K562 (cell line): ENCODE results near the gene LMBR1. TPM values are rescaled to one million over a fixed set of nuclear protein-coding genes. Genes with fewer than 3 reads are reported as not detected.
A peak's percentile ranks its signal among the peaks of the same experiment; 100 is the strongest.
"Not testable (repeated sequence)": the region's sequence is repeated elsewhere in the genome, so short reads cannot be mapped to it uniquely, and the experiment has no call there.

Experiments
- ATAC-seq: fragments of 200-7000 bp; cut with Tn5 transposase; 3 replicates; pipeline ENCODE4 v1.9.1; 2020; ENCODE audit warnings: moderate library complexity
- BruUV-seq: library from RNA; stranded (reverse); fragments of 400-500 nt; replicated peaks from 2 replicates; lab custom pipeline; 2021; lab: Mats Ljungman, UMichigan
- CTCF ChIA-PET: fragments of 300-600 bp; formaldehyde crosslinking; extraction: SDS; loops from one replicate; lab custom pipeline; 2021; ENCODE audit warnings: low intra/inter-chr PET ratio; lab: Yijun Ruan, JAX
- POLR2A ChIA-PET: fragments of 300-600, 350-650 bp; sonication (Branson Sonifier 250); formaldehyde crosslinking; extraction: SDS; loops from one replicate; lab custom pipeline; 2021; ENCODE audit warnings: antibody characterized with exemption, inconsistent platforms; lab: Yijun Ruan, JAX
- DNase-seq, 4 experiments: peaks; one replicate each; pipeline versions ENCODE4 v3.0.0 to v3.0.0-alpha.2; 2011 to 2018; ENCODE audit warnings: low spot score in 3 of 4, mixed read lengths in 3 of 4; ENCODE audit errors: extremely low read depth in 1 of 4
- FAIRE-seq: peaks from 2 replicates; lab custom pipeline; 2011; peaks lifted over from hg19 to GRCh38; lab: Jason Lieb, UNC
- H2AFZ ChIP-seq: 2 replicates; pipeline ENCODE4 v1.6.0; 2011; ENCODE audit warnings: low read depth, low read length, control low read depth, inconsistent platforms
- H3K27ac ChIP-seq: fragments of 200-600 bp; 3 replicates; pipeline ENCODE4 v1.8.0; 2011; ENCODE audit warnings: low read depth, mild to moderate bottlenecking, control low read depth, inconsistent platforms, low read length, moderate library complexity, mixed read lengths; ENCODE audit errors: extremely low read depth
- H3K27me3 ChIP-seq, 2 experiments: fragments of 300-600 bp in 1 of 2; 2 replicates in 1 of 2; 3 replicates in 1 of 2; pipeline versions ENCODE4 v1.6.0 to v1.8.0; 2011; ENCODE audit warnings: inconsistent platforms in 2 of 2, low read length in 2 of 2, mild to moderate bottlenecking in 1 of 2, mixed read lengths in 1 of 2, moderate library complexity in 1 of 2; ENCODE audit not compliant: control insufficient read depth in 2 of 2, insufficient read depth in 2 of 2
- H3K36me3 ChIP-seq: fragments of 300-600 bp; 3 replicates; pipeline ENCODE4 v1.8.0; 2011; ENCODE audit warnings: mild to moderate bottlenecking, low read length, inconsistent platforms; ENCODE audit not compliant: control insufficient read depth, insufficient read depth
- H3K4me1 ChIP-seq, 2 experiments: fragments of 200-600 bp in 1 of 2; replicated peaks in 1 of 2; 2 replicates in 1 of 2; 3 replicates in 1 of 2; pipeline versions ENCODE4 v1.5.1 to v1.8.0; 2011; ENCODE audit warnings: inconsistent platforms in 2 of 2, low read length in 2 of 2, mild to moderate bottlenecking in 1 of 2, mixed read lengths in 1 of 2, moderate library complexity in 1 of 2; ENCODE audit not compliant: control insufficient read depth in 2 of 2, insufficient read depth in 2 of 2
- H3K4me2 ChIP-seq: 2 replicates; pipeline ENCODE4 v1.6.1; 2011; ENCODE audit warnings: low read length, control low read depth, inconsistent platforms, mixed read lengths; ENCODE audit not compliant: insufficient read depth
- H3K4me3 ChIP-seq: fragments of 200-600 bp; sonication (generic), shearing (Covaris generic); 2 replicates; pipeline ENCODE4 v1.5.1; 2016; ENCODE audit warnings: control low read depth, inconsistent platforms
- H3K79me2 ChIP-seq: fragments of 200-600 bp; 3 replicates; pipeline ENCODE4 v1.8.0; 2011; ENCODE audit warnings: low read length, inconsistent platforms; ENCODE audit not compliant: control insufficient read depth, insufficient read depth
- H3K9ac ChIP-seq, 2 experiments: 2 replicates each; pipeline versions ENCODE4 v1.6.0 to v1.6.1; 2011; ENCODE audit warnings: low read depth in 2 of 2, low read length in 2 of 2, control low read depth in 1 of 2, inconsistent platforms in 1 of 2, mild to moderate bottlenecking in 1 of 2, mixed read lengths in 1 of 2; ENCODE audit not compliant: insufficient read depth in 1 of 2
- H3K9me1 ChIP-seq: one replicate; pipeline ENCODE4 v1.6.0; 2011; ENCODE audit warnings: inconsistent platforms, mild to moderate bottlenecking, low read length, moderate library complexity; ENCODE audit not compliant: control insufficient read depth, insufficient read depth
- H3K9me3 ChIP-seq: replicated peaks from 2 replicates; pipeline ENCODE4 v1.5.1; 2011; ENCODE audit warnings: low read depth, low read length, inconsistent platforms; ENCODE audit not compliant: control insufficient read depth, insufficient read depth
- H4K20me1 ChIP-seq: replicated peaks from 2 replicates; pipeline ENCODE4 v1.6.1; 2011; ENCODE audit warnings: low read length, inconsistent platforms, mixed read lengths; ENCODE audit not compliant: control insufficient read depth, insufficient read depth
- CBX1 ChIP-seq: sonication (generic); IDR thresholded peaks from 2 replicates; pipeline ENCODE4 v1.6.1; 2016; ENCODE audit warnings: antibody characterized with exemption, low read depth, mild to moderate bottlenecking
- CBX3 ChIP-seq, 2 experiments: IDR thresholded peaks; 1 replicate in 1 of 2; 2 replicates in 1 of 2; pipeline ENCODE4 v1.6.1; 2012; ENCODE audit warnings: inconsistent platforms in 2 of 2, low read length in 2 of 2, borderline replicate concordance in 1 of 2, control low read depth in 1 of 2
- CC2D1A ChIP-seq: fragments of 450-650 bp; IDR thresholded peaks from 2 replicates; pipeline ENCODE4 v1.6.1; 2017; ENCODE audit warnings: mild to moderate bottlenecking
- TRIM24 ChIP-seq, 2 experiments: fragments of 450-650 bp; IDR thresholded peaks; 2 replicates each; pipeline ENCODE4 v1.6.1; 2016
- ZNF431 ChIP-seq: sonication (generic); formaldehyde crosslinking; IDR thresholded peaks from 2 replicates; pipeline ENCODE4 v1.8.0; 2022; ENCODE audit warnings: mild to moderate bottlenecking, missing genetic modification reagents
- WGBS: fragments of 100-300 bp; shearing (Covaris generic); methylation state at CpG from one replicate; pipeline ENCODE4 v1.1.6; 2016; ENCODE audit warnings: low coverage, mixed read lengths; ENCODE audit not compliant: insufficient coverage; ENCODE audit errors: missing lambda C conversion rate; 5-methylcytosine and 5-hydroxymethylcytosine counted together
- in situ Hi-C: fragments of 300-500 bp; cut with MboI; formaldehyde crosslinking; loops from 4 replicates; pipeline ENCODE4 v1.15.0; 2018; ENCODE audit warnings: inconsistent platforms, mixed read lengths
- intact Hi-C: fragments of 100-400 bp; cut with micrococcal nuclease; formaldehyde crosslinking; loops from 2 replicates; pipeline ENCODE4 v1.14.2; 2022
- polyA plus RNA-seq, 8 experiments: library from polyadenylated mRNA; depleted of rRNA in 4 of 8; stranded (reverse) in 5 of 8; unstranded in 3 of 8; fragments of >200 nt; fragmentation: Nextera tagmentation in 2 of 8; fragmentation: Illumina TruSeq in 1 of 8; extraction: Ambion mirVana in 2 of 8; extraction: Trizol in 1 of 8; gene quantifications; 2 replicates each; pipeline versions ENCODE4 v1.2.1 to v1.2.3, GENCODE V29; 2011 to 2014; ENCODE audit warnings: inconsistent platforms in 1 of 8, missing spikeins in 1 of 8
- total RNA-seq, 7 experiments: library from RNA; depleted of rRNA in 6 of 7; stranded (reverse); fragments of >200 nt in 6 of 7; fragmentation: Illumina TruSeq in 2 of 7; extraction: Trizol in 2 of 7; gene quantifications; 2 replicates each; pipeline versions ENCODE4 v1.2.1 to v1.2.3, GENCODE V29; 2011 to 2021; ENCODE audit warnings: low replicate concordance in 1 of 7
- TF ChIP-seq, protein P1 (sequence below): sonication (generic); formaldehyde crosslinking; IDR thresholded peaks from 2 replicates; pipeline ENCODE4 v1.8.1; 2023; ENCODE audit warnings: mild to moderate bottlenecking, missing genetic modification reagents
- TF ChIP-seq, protein P2 (sequence below): fragments of 450-650 bp; IDR thresholded peaks from 2 replicates; pipeline ENCODE4 v1.6.1; 2018; ENCODE audit warnings: mild to moderate bottlenecking, low read depth; ENCODE audit not compliant: partially characterized antibody
- TF ChIP-seq, protein P3 (sequence below): fragments of 450-650 bp; IDR thresholded peaks from 2 replicates; pipeline ENCODE4 v1.6.1; 2016; ENCODE audit warnings: mild to moderate bottlenecking

The LMBR1 gene
- total and polyA plus RNA-seq, 9 of the 15 experiments (the other 6 are each of a cell fraction or from before 2014, with no cell fraction given) = 7.7 to 90.0 (median 59.9) TPM

DNA sequence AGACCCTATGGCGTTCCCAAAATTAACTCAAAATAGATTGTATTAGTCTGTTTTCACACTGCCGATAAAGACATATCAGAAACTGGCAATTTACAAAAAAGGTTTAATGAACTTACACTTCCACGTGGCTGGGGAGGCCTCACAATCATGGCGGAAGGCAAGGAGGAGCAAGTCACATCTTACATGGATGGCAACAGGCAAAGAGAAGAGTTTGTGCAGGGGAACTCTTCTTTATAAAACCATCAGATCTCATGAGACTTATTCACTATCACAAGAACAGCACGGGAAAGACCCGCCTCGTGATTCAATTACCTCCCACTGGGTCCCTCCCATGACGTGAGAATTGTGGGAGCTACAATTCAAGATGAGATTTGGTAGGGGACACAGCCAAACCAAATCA lies 32.9 kb downstream of the LMBR1 start:
- 94% methylated on average over 8 of the region's 8 CpGs for WGBS
- intact Hi-C loops, BruUV-seq, DNase-seq, H3K4me3 ChIP-seq, H2AFZ ChIP-seq, H3K27ac ChIP-seq, H4K20me1 ChIP-seq, H3K4me2 ChIP-seq, ATAC-seq, H3K9me1 ChIP-seq, CTCF ChIA-PET, H3K4me1 ChIP-seq, H3K27me3 ChIP-seq, in situ Hi-C loops, FAIRE-seq, H3K9ac ChIP-seq: not testable (repeated sequence)
- Histone ChIP-seq H3K36me3 (peaks cover 24% of the 10 kb centered on the region), H3K79me2 (peaks cover 58% of the 10 kb centered on the region), H3K9me3 (peaks cover 10% of the 10 kb centered on the region)
- POLR2A ChIA-PET = interaction anchor here (0.6 to 0.9 kb wide), 3 partner anchors 16 to 89 kb away, joined by 3 to 4 read pairs (median 3); no protein-coding TSS in a partner anchor
- peak; percentile 100 for TF ChIP-seq ZNF431 (CRISPR knock-in tag)
- TF ChIP-seq, protein P1, sequence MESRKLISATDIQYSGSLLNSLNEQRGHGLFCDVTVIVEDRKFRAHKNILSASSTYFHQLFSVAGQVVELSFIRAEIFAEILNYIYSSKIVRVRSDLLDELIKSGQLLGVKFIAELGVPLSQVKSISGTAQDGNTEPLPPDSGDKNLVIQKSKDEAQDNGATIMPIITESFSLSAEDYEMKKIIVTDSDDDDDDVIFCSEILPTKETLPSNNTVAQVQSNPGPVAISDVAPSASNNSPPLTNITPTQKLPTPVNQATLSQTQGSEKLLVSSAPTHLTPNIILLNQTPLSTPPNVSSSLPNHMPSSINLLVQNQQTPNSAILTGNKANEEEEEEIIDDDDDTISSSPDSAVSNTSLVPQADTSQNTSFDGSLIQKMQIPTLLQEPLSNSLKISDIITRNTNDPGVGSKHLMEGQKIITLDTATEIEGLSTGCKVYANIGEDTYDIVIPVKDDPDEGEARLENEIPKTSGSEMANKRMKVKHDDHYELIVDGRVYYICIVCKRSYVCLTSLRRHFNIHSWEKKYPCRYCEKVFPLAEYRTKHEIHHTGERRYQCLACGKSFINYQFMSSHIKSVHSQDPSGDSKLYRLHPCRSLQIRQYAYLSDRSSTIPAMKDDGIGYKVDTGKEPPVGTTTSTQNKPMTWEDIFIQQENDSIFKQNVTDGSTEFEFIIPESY = peak; percentile 76; the same call in 1 of the 2 replicates
- TF ChIP-seq, protein P2, sequence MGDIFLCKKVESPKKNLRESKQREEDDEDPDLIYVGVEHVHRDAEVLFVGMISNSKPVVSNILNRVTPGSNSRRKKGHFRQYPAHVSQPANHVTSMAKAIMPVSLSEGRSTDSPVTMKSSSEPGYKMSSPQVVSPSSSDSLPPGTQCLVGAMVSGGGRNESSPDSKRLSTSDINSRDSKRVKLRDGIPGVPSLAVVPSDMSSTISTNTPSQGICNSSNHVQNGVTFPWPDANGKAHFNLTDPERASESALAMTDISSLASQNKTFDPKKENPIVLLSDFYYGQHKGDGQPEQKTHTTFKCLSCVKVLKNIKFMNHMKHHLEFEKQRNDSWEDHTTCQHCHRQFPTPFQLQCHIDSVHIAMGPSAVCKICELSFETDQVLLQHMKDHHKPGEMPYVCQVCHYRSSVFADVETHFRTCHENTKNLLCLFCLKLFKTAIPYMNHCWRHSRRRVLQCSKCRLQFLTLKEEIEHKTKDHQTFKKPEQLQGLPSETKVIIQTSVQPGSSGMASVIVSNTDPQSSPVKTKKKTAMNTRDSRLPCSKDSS = peak; percentile 64
- TF ChIP-seq TRIM24 (IDR thresholded peaks at IDR 0.05) = 0 out of 4 replicates have a peak, but pooled peaks of 1 of the 2 experiments have one; percentile 39
- TF ChIP-seq CBX3 (IDR thresholded peaks at IDR 0.05; ENCODE audit: borderline replicate concordance in 1 of 2, low read length in 2 of 2) = peak in 1 of 2 experiments; percentile 56; a peak in 1 of 3 replicates
- TF ChIP-seq CBX1 = 0 out of 2 replicates have a peak, but pooled peaks have one; percentile 41
- TF ChIP-seq, protein P3, sequence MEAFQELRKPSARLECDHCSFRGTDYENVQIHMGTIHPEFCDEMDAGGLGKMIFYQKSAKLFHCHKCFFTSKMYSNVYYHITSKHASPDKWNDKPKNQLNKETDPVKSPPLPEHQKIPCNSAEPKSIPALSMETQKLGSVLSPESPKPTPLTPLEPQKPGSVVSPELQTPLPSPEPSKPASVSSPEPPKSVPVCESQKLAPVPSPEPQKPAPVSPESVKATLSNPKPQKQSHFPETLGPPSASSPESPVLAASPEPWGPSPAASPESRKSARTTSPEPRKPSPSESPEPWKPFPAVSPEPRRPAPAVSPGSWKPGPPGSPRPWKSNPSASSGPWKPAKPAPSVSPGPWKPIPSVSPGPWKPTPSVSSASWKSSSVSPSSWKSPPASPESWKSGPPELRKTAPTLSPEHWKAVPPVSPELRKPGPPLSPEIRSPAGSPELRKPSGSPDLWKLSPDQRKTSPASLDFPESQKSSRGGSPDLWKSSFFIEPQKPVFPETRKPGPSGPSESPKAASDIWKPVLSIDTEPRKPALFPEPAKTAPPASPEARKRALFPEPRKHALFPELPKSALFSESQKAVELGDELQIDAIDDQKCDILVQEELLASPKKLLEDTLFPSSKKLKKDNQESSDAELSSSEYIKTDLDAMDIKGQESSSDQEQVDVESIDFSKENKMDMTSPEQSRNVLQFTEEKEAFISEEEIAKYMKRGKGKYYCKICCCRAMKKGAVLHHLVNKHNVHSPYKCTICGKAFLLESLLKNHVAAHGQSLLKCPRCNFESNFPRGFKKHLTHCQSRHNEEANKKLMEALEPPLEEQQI = peak; percentile 69; the same call in 1 of the 2 replicates
- peak; percentile 83 for TF ChIP-seq CC2D1A
- TF ChIP-seq, all 486 proteins: peak for 8; not testable (repeated sequence) for 478
